Measurements from ENCODE around the gene EXOC6. TPM values are rescaled to one million over a fixed set of nuclear protein-coding genes. Genes with fewer than 3 reads are reported as not detected.

Gene EXOC6
- total RNA-seq, 1 experiment from 2014 or later: 12.9 TPM

DNA sequence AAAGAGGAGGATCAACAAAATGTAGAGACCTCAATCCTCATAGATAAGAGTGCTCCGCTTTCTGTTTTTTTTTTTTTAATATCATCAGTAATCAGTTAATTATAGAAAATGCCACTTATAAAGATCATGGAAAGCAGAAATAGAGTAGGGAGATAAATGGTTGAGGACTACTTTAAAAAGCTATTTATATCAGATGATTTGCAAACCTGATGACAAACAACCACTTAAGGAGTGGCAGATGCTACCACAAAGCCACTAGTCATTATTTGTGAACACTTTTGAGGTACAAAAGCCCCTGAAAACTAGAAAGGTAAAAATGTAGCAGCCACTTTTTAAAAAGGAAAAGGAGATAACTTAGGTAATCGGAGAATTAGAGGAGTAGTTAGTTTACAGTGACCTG lies 113.3 kb downstream of the EXOC6 start:
- H3K27ac ChIP-seq (ENCODE audit: low read depth, low read length): no peak overlapping the region
- DNase-seq (ENCODE audit: low read depth, low spot score): no peak
- H3K4me3 ChIP-seq (replicated peaks in 1 of 2; ENCODE audit: low read depth in 1 of 2, low read length in 2 of 2): no peak overlapping the region
- no peak overlapping the region for H2AFZ ChIP-seq (ENCODE audit: low read depth, low read length, poor library complexity, severe bottlenecking)
- H3K4me1 ChIP-seq (ENCODE audit: control insufficient read depth in 1 of 2, insufficient read depth in 2 of 2, low read length in 2 of 2): peaks cover 0 to 9% of the 10 kb centered on the region in 2 experiments; a peak in 2 of 4 replicates
- BruUV-seq (replicated peaks): no TSS peak
- no peaks in the 10 kb centered on the region for H3K9me3 ChIP-seq (ENCODE audit: control insufficient read depth in 1 of 2, insufficient read depth in 1 of 2, low read depth in 1 of 2, low read length in 2 of 2)
- no peak for ATAC-seq
- H3K36me3 ChIP-seq (ENCODE audit: control insufficient read depth in 1 of 2, insufficient read depth in 2 of 2, low read length in 2 of 2): no peaks in the 10 kb centered on the region
- no peaks in the 10 kb centered on the region for H3K79me2 ChIP-seq (ENCODE audit: insufficient read depth, low read length)
- no peak overlapping the region for H3K9ac ChIP-seq (ENCODE audit: low read length)
- TF ChIP-seq SP1 (IDR thresholded peaks at IDR 0.05; ENCODE audit: low read depth): no peak
- TF ChIP-seq JUND (IDR thresholded peaks at IDR 0.05): no peak
- no peak for TF ChIP-seq POLR2A (IDR thresholded peaks at IDR 0.05; ENCODE audit: borderline replicate concordance, extremely low read depth, insufficient read depth, insufficient read length)
- TF ChIP-seq TCF7L2 (IDR thresholded peaks at IDR 0.05; ENCODE audit: borderline replicate concordance, extremely low read depth, insufficient read depth, insufficient read length): no peak
- TF ChIP-seq, protein P1, sequence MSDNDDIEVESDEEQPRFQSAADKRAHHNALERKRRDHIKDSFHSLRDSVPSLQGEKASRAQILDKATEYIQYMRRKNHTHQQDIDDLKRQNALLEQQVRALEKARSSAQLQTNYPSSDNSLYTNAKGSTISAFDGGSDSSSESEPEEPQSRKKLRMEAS (IDR thresholded peaks at IDR 0.05): no peak
- no peak for TF ChIP-seq SIN3A (IDR thresholded peaks at IDR 0.05; ENCODE audit: low read depth)
- TF ChIP-seq EZH2phosphoT487 (IDR thresholded peaks at IDR 0.05; ENCODE audit: borderline replicate concordance): no peak
- no peak for TF ChIP-seq ZFX (IDR thresholded peaks at IDR 0.05)
- TF ChIP-seq, protein P2, sequence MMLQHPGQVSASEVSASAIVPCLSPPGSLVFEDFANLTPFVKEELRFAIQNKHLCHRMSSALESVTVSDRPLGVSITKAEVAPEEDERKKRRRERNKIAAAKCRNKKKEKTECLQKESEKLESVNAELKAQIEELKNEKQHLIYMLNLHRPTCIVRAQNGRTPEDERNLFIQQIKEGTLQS (IDR thresholded peaks at IDR 0.05): no peak
- no peak for TF ChIP-seq YY1 (IDR thresholded peaks at IDR 0.05; ENCODE audit: extremely low read depth, insufficient replicate concordance, low read depth, low read length)
- TF ChIP-seq CBX3 (IDR thresholded peaks at IDR 0.05; ENCODE audit: low read depth): no peak
- TF ChIP-seq RAD21 (IDR thresholded peaks at IDR 0.05; ENCODE audit: low read depth): no peak
- no peak for TF ChIP-seq FOSL1 (IDR thresholded peaks at IDR 0.05; ENCODE audit: low read depth)
- TF ChIP-seq EZH2 (IDR thresholded peaks at IDR 0.05): no peak
- CTCF ChIA-PET: no interaction called here
- H3K4me2 ChIP-seq (ENCODE audit: low read length): no peak overlapping the region
- H3K27me3 ChIP-seq (ENCODE audit: insufficient read depth, low read length): no peaks in the 10 kb centered on the region
- H4K20me1 ChIP-seq (ENCODE audit: insufficient read depth): no peaks in the 10 kb centered on the region
- RAD21 ChIA-PET (ENCODE audit: low non-redundant PET in 1 of 2, low total read pairs in 2 of 2, uncharacterized antibody in 2 of 2, unreplicated experiment in 2 of 2): no interaction called here
- intact Hi-C loops (cut with micrococcal nuclease): no loop called here
- H3K9me2 ChIP-seq (ENCODE audit: insufficient read depth): no peaks in the 10 kb centered on the region
- POLR2A ChIA-PET: no interaction called here
